CD14-positive monocyte (primary cell): ENCODE measurements around the gene PLA2G6. TPM values are rescaled to one million over a fixed set of nuclear protein-coding genes. Genes with fewer than 3 reads are reported as not detected.

ENCODE experiments used
- DNase-seq, 3 donors: peaks; one replicate each; pipeline ENCODE4 v3.0.0-alpha.2; 2011 to 2022
- H2AFZ ChIP-seq: 2 replicates; pipeline ENCODE4 v1.6.0; 2012; ENCODE audit warnings: mild to moderate bottlenecking, low read depth, low read length, inconsistent platforms; ENCODE audit not compliant: insufficient read depth, poor library complexity, severe bottlenecking
- H3K27ac ChIP-seq, 2 donors: 1 replicate in 1 of 2; 2 replicates in 1 of 2; pipeline ENCODE4 v1.5.1; 2012 to 2013; ENCODE audit warnings: low read length in 2 of 2, control low read depth in 1 of 2, inconsistent platforms in 1 of 2, low read depth in 1 of 2, mild to moderate bottlenecking in 1 of 2
- H3K27me3 ChIP-seq, 2 donors: one replicate each; pipeline versions ENCODE4 v1.6.0 to v1.6.1; 2011 to 2013; ENCODE audit warnings: low read length in 2 of 2; ENCODE audit not compliant: control insufficient read depth in 2 of 2, insufficient read depth in 2 of 2
- H3K36me3 ChIP-seq, 2 donors: replicated peaks in 1 of 2; 1 replicate in 1 of 2; 2 replicates in 1 of 2; pipeline versions ENCODE4 v1.5.1 to v1.6.1; 2012 to 2013; ENCODE audit warnings: low read length in 2 of 2, control low read depth in 1 of 2, inconsistent platforms in 1 of 2, mild to moderate bottlenecking in 1 of 2; ENCODE audit not compliant: insufficient read depth in 2 of 2, control insufficient read depth in 1 of 2
- H3K4me1 ChIP-seq, 2 donors: 1 replicate in 1 of 2; 2 replicates in 1 of 2; pipeline versions ENCODE4 v1.5.1 to v1.6.1; 2012 to 2013; ENCODE audit warnings: low read length in 2 of 2, control low read depth in 1 of 2, inconsistent platforms in 1 of 2, mild to moderate bottlenecking in 1 of 2, moderate library complexity in 1 of 2; ENCODE audit not compliant: insufficient read depth in 2 of 2, control insufficient read depth in 1 of 2
- H3K4me2 ChIP-seq: replicated peaks from 2 replicates; pipeline ENCODE3; 2012; ENCODE audit warnings: low read length, moderate library complexity, mild to moderate bottlenecking; ENCODE audit not compliant: poor library complexity, severe bottlenecking; ENCODE audit errors: extremely low read depth
- H3K4me3 ChIP-seq, 3 experiments: fragments of 200-600 bp in 1 of 3; sonication (generic) in 1 of 3; replicated peaks in 1 of 3; 1 replicate in 2 of 3; 2 replicates in 1 of 3; pipeline ENCODE4 v1.5.1; 2011 to 2013; ENCODE audit warnings: low read length in 3 of 3, mild to moderate bottlenecking in 3 of 3, control low read depth in 2 of 3, low read depth in 2 of 3, inconsistent platforms in 1 of 3, moderate library complexity in 1 of 3
- H3K79me2 ChIP-seq: 2 replicates; pipeline ENCODE4 v1.6.0; 2012; ENCODE audit warnings: mild to moderate bottlenecking, control low read depth, inconsistent platforms, low read length, moderate library complexity; ENCODE audit not compliant: insufficient read depth
- H3K9ac ChIP-seq: 2 replicates; pipeline ENCODE4 v1.6.0; 2017; ENCODE audit warnings: low read length, mild to moderate bottlenecking; ENCODE audit not compliant: insufficient read depth, poor library complexity, severe bottlenecking
- H3K9me3 ChIP-seq, 2 donors: replicated peaks in 1 of 2; 1 replicate in 1 of 2; 2 replicates in 1 of 2; pipeline versions ENCODE4 v1.5.1 to v1.6.1; 2012 to 2013; ENCODE audit warnings: low read length in 2 of 2, control low read depth in 1 of 2; ENCODE audit not compliant: control insufficient read depth in 1 of 2, insufficient read depth in 1 of 2
- H4K20me1 ChIP-seq: 2 replicates; pipeline ENCODE4 v1.6.0; 2012; ENCODE audit warnings: mild to moderate bottlenecking, low read length, control low read depth, moderate library complexity; ENCODE audit not compliant: insufficient read depth
- H3K27ac Mint-ChIP-seq, 7 donors: one replicate each; pipeline ENCODE4 v1.8.0; 2020; ENCODE audit warnings: mild to moderate bottlenecking in 7 of 7, mixed read lengths in 7 of 7, moderate library complexity in 6 of 7, inconsistent platforms in 2 of 7
- H3K27me3 Mint-ChIP-seq, 3 donors: one replicate each; pipeline ENCODE4 v1.8.0; 2021 to 2022; ENCODE audit warnings: low read depth in 3 of 3, mild to moderate bottlenecking in 3 of 3, mixed read lengths in 3 of 3, moderate library complexity in 3 of 3, inconsistent platforms in 1 of 3
- H3K36me3 Mint-ChIP-seq, 2 donors: one replicate each; pipeline ENCODE4 v1.8.0; 2020; ENCODE audit warnings: mixed read lengths in 2 of 2, inconsistent platforms in 1 of 2, mild to moderate bottlenecking in 1 of 2
- H3K4me1 Mint-ChIP-seq: one replicate; pipeline ENCODE4 v1.8.0; 2020; ENCODE audit warnings: mild to moderate bottlenecking, mixed read lengths
- H3K4me3 Mint-ChIP-seq, 2 donors: one replicate each; pipeline ENCODE4 v1.8.0; 2020; ENCODE audit warnings: mild to moderate bottlenecking in 2 of 2, mixed read lengths in 2 of 2, moderate library complexity in 1 of 2
- H3K9me3 Mint-ChIP-seq, 7 donors: one replicate each; pipeline ENCODE4 v1.8.0; 2020 to 2022; ENCODE audit warnings: mixed read lengths in 7 of 7, mild to moderate bottlenecking in 6 of 7, moderate library complexity in 6 of 7, inconsistent platforms in 2 of 7
- WGBS: methylation state at CpG from one replicate; pipeline ENCODE4 v1.1.5; 2013; ENCODE audit warnings: missing lambda C conversion rate; ENCODE audit not compliant: insufficient coverage; 5-methylcytosine and 5-hydroxymethylcytosine counted together
- intact Hi-C, 2 donors: fragments of 100-400 bp; cut with micrococcal nuclease; formaldehyde crosslinking; loops; one replicate each; pipeline versions ENCODE4 v1.15.0 to v1.15.1; 2023
- polyA plus RNA-seq, 3 donors: library from polyadenylated mRNA; depleted of rRNA in 1 of 3; unstranded in 2 of 3; stranded (reverse) in 1 of 3; fragments of 300-500 nt in 2 of 3; fragments of >200 nt in 1 of 3; fragmentation: Illumina TruSeq in 2 of 3; gene quantifications; 1 replicate in 2 of 3; 2 replicates in 1 of 3; pipeline ENCODE4 v1.2.3, GENCODE V29; 2012 to 2021
- TF ChIP-seq, protein P1 (sequence below): fragments of 200-600 bp; IDR thresholded peaks from one replicate; pipeline ENCODE4 v1.8.0; 2022; ENCODE audit warnings: antibody characterized with exemption, mild to moderate bottlenecking

Gene PLA2G6
- polyA plus RNA-seq, 3 donors, result 0.43 to 8.3 (median 0.62) TPM

DNA sequence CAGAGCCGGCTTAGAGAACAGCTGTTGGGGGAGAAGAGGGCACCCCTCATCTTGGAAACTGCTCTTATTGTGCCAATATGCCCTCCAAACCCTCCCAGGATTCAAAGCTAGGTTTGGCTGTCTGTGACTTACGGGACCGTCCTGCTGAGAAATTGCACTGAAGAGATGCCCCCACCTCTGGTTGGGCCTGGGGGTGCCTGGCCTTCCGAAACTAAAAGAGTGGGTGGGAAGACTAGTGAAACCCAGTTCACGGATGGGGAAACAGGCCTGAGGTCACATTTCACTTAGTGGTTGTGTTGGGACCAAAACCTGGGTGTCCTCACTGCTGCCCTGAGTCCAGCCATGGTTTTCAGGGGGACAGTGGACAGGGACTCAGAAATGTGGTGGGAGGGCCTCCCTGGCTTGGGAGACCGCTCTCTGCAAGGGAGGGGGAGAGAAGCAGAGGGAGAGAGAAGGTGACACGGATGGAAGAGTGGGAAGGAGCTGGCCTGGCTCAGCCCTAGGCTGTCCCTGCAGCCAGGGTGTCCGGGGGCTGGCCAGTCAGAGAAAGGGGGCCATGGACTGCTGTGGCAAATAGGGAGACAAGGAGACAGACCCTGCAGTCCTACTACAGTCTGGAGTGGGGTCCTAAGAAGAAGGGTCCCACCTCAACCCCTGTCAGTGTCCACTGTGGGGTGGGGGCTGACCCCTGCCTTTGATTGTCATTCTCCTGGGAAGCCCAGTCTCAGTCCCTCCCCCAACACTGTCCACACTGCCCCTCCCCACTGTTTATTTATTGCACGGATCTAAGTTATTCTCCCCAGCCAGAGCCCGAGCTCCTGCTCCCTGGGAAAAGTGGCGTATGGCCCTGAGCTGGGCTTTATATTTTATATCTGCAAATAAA lies 33.8 kb upstream of the PLA2G6 start:
- H2AFZ ChIP-seq, result no peak overlapping the region
- TF ChIP-seq, protein P1, sequence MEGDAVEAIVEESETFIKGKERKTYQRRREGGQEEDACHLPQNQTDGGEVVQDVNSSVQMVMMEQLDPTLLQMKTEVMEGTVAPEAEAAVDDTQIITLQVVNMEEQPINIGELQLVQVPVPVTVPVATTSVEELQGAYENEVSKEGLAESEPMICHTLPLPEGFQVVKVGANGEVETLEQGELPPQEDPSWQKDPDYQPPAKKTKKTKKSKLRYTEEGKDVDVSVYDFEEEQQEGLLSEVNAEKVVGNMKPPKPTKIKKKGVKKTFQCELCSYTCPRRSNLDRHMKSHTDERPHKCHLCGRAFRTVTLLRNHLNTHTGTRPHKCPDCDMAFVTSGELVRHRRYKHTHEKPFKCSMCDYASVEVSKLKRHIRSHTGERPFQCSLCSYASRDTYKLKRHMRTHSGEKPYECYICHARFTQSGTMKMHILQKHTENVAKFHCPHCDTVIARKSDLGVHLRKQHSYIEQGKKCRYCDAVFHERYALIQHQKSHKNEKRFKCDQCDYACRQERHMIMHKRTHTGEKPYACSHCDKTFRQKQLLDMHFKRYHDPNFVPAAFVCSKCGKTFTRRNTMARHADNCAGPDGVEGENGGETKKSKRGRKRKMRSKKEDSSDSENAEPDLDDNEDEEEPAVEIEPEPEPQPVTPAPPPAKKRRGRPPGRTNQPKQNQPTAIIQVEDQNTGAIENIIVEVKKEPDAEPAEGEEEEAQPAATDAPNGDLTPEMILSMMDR, result no peak
- H3K4me3 ChIP-seq, result no peak overlapping the region
- H3K4me1 Mint-ChIP-seq, result peaks cover 36% of the 10 kb centered on the region
- H3K9me3 ChIP-seq, result no peaks in the 10 kb centered on the region
- H3K9me3 Mint-ChIP-seq, result peaks cover 0 to 5% (median 3%) of the 10 kb centered on the region in 7 donors
- peaks cover 0 to 3% of the 10 kb centered on the region in 2 donors for H3K27me3 ChIP-seq
- no peak overlapping the region for H3K4me2 ChIP-seq
- WGBS, result 100% methylated on average over 7 of the region's 11 CpGs
- H3K27ac Mint-ChIP-seq, result peak overlapping the region in 5 of 7 donors; percentile 15 to 75 (median 46)
- intact Hi-C loops, result no loop called here
- H3K36me3 ChIP-seq, result no peaks in the 10 kb centered on the region
- no peak overlapping the region for H3K9ac ChIP-seq
- H3K36me3 Mint-ChIP-seq, result peaks cover 7 to 11% of the 10 kb centered on the region in 2 donors
- no peak for DNase-seq
- H3K4me3 Mint-ChIP-seq, result peak overlapping the region in 1 of 2 donors; percentile 46
- H3K27me3 Mint-ChIP-seq, result peaks cover 3 to 13% (median 11%) of the 10 kb centered on the region in 3 donors
- H4K20me1 ChIP-seq, result peaks cover 16% of the 10 kb centered on the region
- peaks cover 34 to 52% of the 10 kb centered on the region in 2 donors for H3K4me1 ChIP-seq
- no peaks in the 10 kb centered on the region for H3K79me2 ChIP-seq
- H3K27ac ChIP-seq, result no peak overlapping the region

DNA sequence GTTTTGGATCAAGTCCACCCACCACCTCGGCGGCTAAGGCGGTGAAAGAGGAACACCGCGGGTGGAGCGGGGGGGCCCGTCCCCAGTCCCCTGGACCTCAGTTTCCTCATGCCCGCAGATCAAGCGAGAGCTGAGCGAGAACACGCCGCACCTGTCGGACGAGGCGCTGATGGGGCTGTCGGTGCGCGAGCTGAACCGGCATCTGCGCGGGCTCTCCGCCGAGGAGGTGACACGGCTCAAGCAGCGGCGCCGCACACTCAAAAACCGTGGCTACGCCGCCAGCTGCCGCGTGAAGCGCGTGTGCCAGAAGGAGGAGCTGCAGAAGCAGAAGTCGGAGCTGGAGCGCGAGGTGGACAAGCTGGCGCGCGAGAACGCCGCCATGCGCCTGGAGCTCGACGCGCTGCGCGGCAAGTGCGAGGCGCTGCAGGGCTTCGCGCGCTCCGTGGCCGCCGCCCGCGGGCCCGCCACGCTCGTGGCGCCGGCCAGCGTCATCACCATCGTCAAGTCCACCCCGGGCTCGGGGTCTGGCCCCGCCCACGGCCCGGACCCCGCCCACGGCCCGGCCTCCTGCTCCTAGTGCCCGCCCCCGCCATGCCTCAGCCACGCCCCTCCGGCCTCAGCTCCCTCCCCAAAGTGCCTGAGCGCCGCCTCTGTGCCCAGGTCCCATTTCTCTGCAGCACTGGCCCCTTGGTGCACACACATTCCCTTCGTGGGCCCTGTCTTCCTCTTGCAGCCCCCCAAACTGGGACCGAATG lies 32.8 kb upstream of the PLA2G6 start:
- Mint-ChIP-seq H3K9me3 (peaks cover 0 to 5% (median 3%) of the 10 kb centered on the region in 7 donors), H3K36me3 (peaks cover 7 to 9% of the 10 kb centered on the region in 2 donors), H3K4me3 (peak overlapping the region; percentile 53 to 60), H3K27me3 (peaks cover 3 to 15% (median 11%) of the 10 kb centered on the region in 3 donors), H3K4me1 (peaks cover 35% of the 10 kb centered on the region), H3K27ac (peak overlapping the region; percentile 45 to 84 (median 76))
- Histone ChIP-seq H3K4me3 (peak overlapping the region in 2 of 3 experiments; percentile 16 to 44), H3K79me2 (no peaks in the 10 kb centered on the region), H3K9ac (peak overlapping the region; percentile 6), H3K27me3 (peaks cover 0 to 3% of the 10 kb centered on the region in 2 donors), H4K20me1 (peaks cover 22% of the 10 kb centered on the region), H2AFZ (no peak overlapping the region), H3K27ac (peak overlapping the region; percentile 48 to 68), H3K4me2 (peak overlapping the region; percentile 50), H3K9me3 (no peaks in the 10 kb centered on the region), H3K4me1 (peaks cover 31 to 46% of the 10 kb centered on the region in 2 donors), H3K36me3 (no peaks in the 10 kb centered on the region)
- TF ChIP-seq, protein P1, result no peak
- 32% methylated on average over 77 of the region's 81 CpGs for WGBS
- intact Hi-C loops, result no loop called here
- DNase-seq, result peak; percentile 53 to 67 (median 61)
